ENCODE data around the gene FOXO3. TPM values are rescaled to one million over a fixed set of nuclear protein-coding genes. Genes with fewer than 3 reads are reported as not detected.
A peak's percentile ranks its signal among the peaks of the same experiment; 100 is the strongest.
"Not testable (repeated sequence)": the region's sequence is repeated elsewhere in the genome, so short reads cannot be mapped to it uniquely, and the experiment has no call there.

Gene FOXO3
- total and polyA plus RNA-seq, 7 donors, result 20.6 to 160 (median 76.5) TPM

- ATAC-seq, result peak in 1 of 4 donors; percentile 16
- H3K4me1 ChIP-seq, result no peaks in the 10 kb centered on the region
- WGBS, 3 donors, result 85 to 90% (median 89%) methylated on average over 11 of the region's 11 CpGs
Measured at GRCh38 chr6:108535114-108535742, 25.5 kb upstream of the FOXO3 start.

GRCh38 chr6:108535920-108536535 lies 24.7 kb upstream of the FOXO3 start:
- H3K27me3 ChIP-seq (ENCODE audit: insufficient read depth in 3 of 3, low read length in 2 of 3); H3K4me1 ChIP-seq; DNase-seq; intact Hi-C loops (cut with DNase I); H3K27ac ChIP-seq; H3K4me3 ChIP-seq; ATAC-seq; H3K36me3 ChIP-seq (ENCODE audit: insufficient read depth in 1 of 2, low read depth in 1 of 2); H3K9me3 ChIP-seq: not testable (repeated sequence)
- 90 to 92% (median 91%) methylated on average over 4 of the region's 4 CpGs for WGBS, 3 donors

More at GRCh38 chr6:108535114-108535742, 25.5 kb upstream of the FOXO3 start:
- intact Hi-C loops (cut with DNase I), result no loop called here
- Histone ChIP-seq H3K36me3 (ENCODE audit: insufficient read depth in 1 of 2, low read depth in 1 of 2) (no peaks in the 10 kb centered on the region), H3K27ac (no peak overlapping the region), H3K27me3 (ENCODE audit: insufficient read depth in 3 of 3, low read length in 2 of 3) (no peaks in the 10 kb centered on the region), H3K4me3 (no peak overlapping the region), H3K9me3 (peaks cover 7% of the 10 kb centered on the region)
- TF ChIP-seq CTCF (IDR thresholded peaks at IDR 0.05), result no peak
- no peak for DNase-seq

- peak overlapping the region; percentile 67 for H3K27ac ChIP-seq
- H3K9me3 ChIP-seq, result peaks cover 7% of the 10 kb centered on the region
- intact Hi-C loops (cut with DNase I), result loop anchor here (1.0 to 10.0 kb wide), 7 partner anchors 292 to 843 kb away; partner anchors contain the start of gene CD164 (in 1 of the 2)
- ATAC-seq (peak; percentile 86 to 94 (median 90)), DNase-seq (peak; percentile 62 to 83)
- peak overlapping the region; percentile 14 for H3K4me3 ChIP-seq
- H3K36me3 ChIP-seq (ENCODE audit: insufficient read depth in 1 of 2, low read depth in 1 of 2), result no peaks in the 10 kb centered on the region
- peak; percentile 88 for TF ChIP-seq CTCF (IDR thresholded peaks at IDR 0.05)
- WGBS, 3 donors, result 12 to 17% (median 14%) methylated on average over 5 of the region's 5 CpGs
- no peaks in the 10 kb centered on the region for H3K27me3 ChIP-seq (ENCODE audit: insufficient read depth in 3 of 3, low read length in 2 of 3)
- H3K4me1 ChIP-seq, result peaks cover 28% of the 10 kb centered on the region
Measured at GRCh38 chr6:108541843-108542759, 18.6 kb upstream of the FOXO3 start.

- ATAC-seq, result no peak
- TF ChIP-seq CTCF (IDR thresholded peaks at IDR 0.05), result no peak
- WGBS, 3 donors, result 76 to 85% (median 82%) methylated on average over 7 of the region's 7 CpGs
Measured at GRCh38 chr6:108543175-108543940, 17.4 kb upstream of the FOXO3 start.

More at GRCh38 chr6:108543175-108543940, 17.4 kb upstream of the FOXO3 start:
- H3K4me1 ChIP-seq, result peaks cover 30% of the 10 kb centered on the region
- peak overlapping the region; percentile 67 for H3K27ac ChIP-seq
- intact Hi-C loops (cut with DNase I), result loop anchor here (2.0 to 10.0 kb wide), 5 partner anchors 351 to 841 kb away; partner anchors contain the start of gene CD164 (in 1 of the 2)
- no peak for DNase-seq
- no peaks in the 10 kb centered on the region for H3K27me3 ChIP-seq (ENCODE audit: insufficient read depth in 3 of 3, low read length in 2 of 3)
- H3K4me3 ChIP-seq, result no peak overlapping the region
- H3K36me3 ChIP-seq (ENCODE audit: insufficient read depth in 1 of 2, low read depth in 1 of 2), result no peaks in the 10 kb centered on the region
- H3K9me3 ChIP-seq, result peaks cover 7% of the 10 kb centered on the region

Measured in psoas muscle (tissue), 8 donors.